Right atrium auricular region (tissue), 2 donors: ENCODE results near the gene SLC9A9. TPM values are rescaled to one million over a fixed set of nuclear protein-coding genes. Genes with fewer than 3 reads are reported as not detected.

ENCODE experiments used
- DNase-seq: peaks from one replicate; pipeline ENCODE4 v3.0.0-alpha.2; 2019; ENCODE audit warnings: low spot score
- H3K27ac ChIP-seq, 2 donors: fragments of 200-600 bp; sonication (generic); 1 replicate in 1 of 2; 2 replicates in 1 of 2; pipeline ENCODE4 v1.5.1; 2016 to 2019
- H3K27me3 ChIP-seq, 2 donors: fragments of 200-600 bp; sonication (generic); one replicate each; pipeline versions ENCODE4 v1.5.1 to v1.6.0; 2017 to 2019
- H3K36me3 ChIP-seq: fragments of 200-600 bp; sonication (generic); one replicate; pipeline ENCODE4 v1.5.1; 2016
- H3K4me1 ChIP-seq, 2 donors: fragments of 200-600 bp; sonication (generic); one replicate each; pipeline versions ENCODE4 v1.5.1 to v1.6.0; 2017 to 2019
- H3K4me3 ChIP-seq, 2 donors: fragments of 200-600 bp; sonication (generic); 1 replicate in 1 of 2; 2 replicates in 1 of 2; pipeline ENCODE4 v1.5.1; 2017 to 2019; ENCODE audit warnings: mild to moderate bottlenecking in 1 of 2, moderate library complexity in 1 of 2
- H3K9me3 ChIP-seq, 2 donors: fragments of 200-600 bp; sonication (generic); one replicate each; pipeline ENCODE4 v1.5.1; 2019
- CTCF ChIP-seq, 2 donors: fragments of 200-600 bp; sonication (generic); IDR thresholded peaks; one replicate each; pipeline ENCODE4 v1.5.1; 2019; ENCODE audit warnings: antibody characterized with exemption in 2 of 2
- total RNA-seq, 2 donors: library from RNA; depleted of rRNA; stranded (reverse); fragments of >200 nt; gene quantifications; one replicate each; pipeline ENCODE4 v1.1.0, GENCODE V29; 2016

The SLC9A9 gene
- total RNA-seq, 2 donors from 2014 or later: 3.1 to 4.2 TPM

GRCh38 chr3:143276592-143276991 lies 571.7 kb downstream of the SLC9A9 start:
- H3K4me1 ChIP-seq: no peaks in the 10 kb centered on the region
- no peak for DNase-seq
- no peak overlapping the region for H3K4me3 ChIP-seq
- no peaks in the 10 kb centered on the region for H3K9me3 ChIP-seq
- H3K27me3 ChIP-seq: no peaks in the 10 kb centered on the region
- TF ChIP-seq CTCF (IDR thresholded peaks at IDR 0.05): no peak
- H3K27ac ChIP-seq: no peak overlapping the region
- no peaks in the 10 kb centered on the region for H3K36me3 ChIP-seq

- no peaks in the 10 kb centered on the region for H3K9me3 ChIP-seq
- H3K27ac ChIP-seq: no peak overlapping the region
These were observed 574.1 kb downstream of the SLC9A9 start for GRCh38 chr3:143273975-143274690.

DNA sequence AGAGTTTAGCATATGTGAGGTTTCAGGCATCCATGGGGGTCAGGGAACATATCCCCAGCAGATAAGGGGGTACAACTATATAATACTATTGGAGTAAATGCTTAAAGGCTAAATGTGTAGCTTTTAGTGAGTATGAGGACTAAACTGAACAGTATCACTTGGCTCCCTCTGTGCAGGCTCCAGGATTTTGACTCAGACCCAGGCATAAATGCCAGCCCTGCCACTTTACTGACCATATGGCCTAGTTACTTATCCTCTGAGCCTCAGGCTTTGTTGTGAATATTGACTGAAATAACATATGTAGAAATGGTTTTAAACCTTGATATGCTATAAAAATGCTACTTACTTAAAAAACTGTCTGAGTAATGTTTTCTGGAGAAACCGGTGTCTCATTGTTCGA lies 577.1 kb downstream of the SLC9A9 start:
- H3K27me3 ChIP-seq: no peaks in the 10 kb centered on the region
- H3K9me3 ChIP-seq: no peaks in the 10 kb centered on the region
- H3K4me1 ChIP-seq: no peaks in the 10 kb centered on the region
- H3K27ac ChIP-seq: no peak overlapping the region
- H3K36me3 ChIP-seq: no peaks in the 10 kb centered on the region
- DNase-seq: no peak
- no peak overlapping the region for H3K4me3 ChIP-seq
- TF ChIP-seq CTCF (IDR thresholded peaks at IDR 0.05): no peak

More at GRCh38 chr3:143273975-143274690, 574.1 kb downstream of the SLC9A9 start:
- Histone ChIP-seq H3K4me3 (no peak overlapping the region), H3K27me3 (no peaks in the 10 kb centered on the region), H3K36me3 (no peaks in the 10 kb centered on the region), H3K4me1 (no peaks in the 10 kb centered on the region)
- DNase-seq: no peak
- no peak for TF ChIP-seq CTCF (IDR thresholded peaks at IDR 0.05)

- no peak for TF ChIP-seq CTCF (IDR thresholded peaks at IDR 0.05)
- Histone ChIP-seq H3K27me3 (no peaks in the 10 kb centered on the region), H3K36me3 (no peaks in the 10 kb centered on the region), H3K27ac (no peak overlapping the region), H3K9me3 (no peaks in the 10 kb centered on the region), H3K4me1 (no peaks in the 10 kb centered on the region), H3K4me3 (no peak overlapping the region)
- DNase-seq: no peak
These were observed 578.5 kb downstream of the SLC9A9 start for GRCh38 chr3:143269741-143270140.

GRCh38 chr3:143267989-143268388 lies 580.3 kb downstream of the SLC9A9 start:
- TF ChIP-seq CTCF (IDR thresholded peaks at IDR 0.05): no peak
- Histone ChIP-seq H3K27me3 (no peaks in the 10 kb centered on the region), H3K27ac (no peak overlapping the region), H3K9me3 (no peaks in the 10 kb centered on the region), H3K4me1 (no peaks in the 10 kb centered on the region), H3K36me3 (no peaks in the 10 kb centered on the region), H3K4me3 (no peak overlapping the region)
- no peak for DNase-seq

DNA sequence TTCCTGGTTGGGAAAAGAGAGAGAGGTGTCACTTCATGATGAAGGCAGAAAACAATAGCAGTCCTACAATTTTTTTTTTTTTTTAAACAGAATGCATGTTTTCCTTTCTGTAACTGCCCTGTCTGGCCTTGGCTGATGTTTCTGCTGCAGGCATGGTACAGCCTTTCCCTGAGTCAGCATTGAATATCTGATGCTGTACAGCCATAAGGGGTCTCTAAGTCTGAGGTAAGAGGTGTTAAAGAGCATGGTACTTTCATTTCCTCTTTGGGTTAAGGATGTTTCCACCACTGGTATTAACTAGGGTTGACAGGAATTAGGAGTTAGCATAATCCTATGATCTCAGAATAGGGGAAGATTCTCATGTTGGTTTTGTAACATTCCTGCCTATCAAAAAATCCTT lies 581.3 kb downstream of the SLC9A9 start:
- Histone ChIP-seq H3K9me3 (no peaks in the 10 kb centered on the region), H3K4me3 (no peak overlapping the region), H3K36me3 (no peaks in the 10 kb centered on the region), H3K27me3 (no peaks in the 10 kb centered on the region), H3K27ac (no peak overlapping the region), H3K4me1 (no peaks in the 10 kb centered on the region)
- TF ChIP-seq CTCF (IDR thresholded peaks at IDR 0.05): no peak
- DNase-seq: no peak
